ENCODE results near the gene RAB44.

RAB44 gene

GRCh38 chr6:36752187-36752885 lies 54.7 kb downstream of the RAB44 start:
- no peak for DNase-seq (ENCODE audit: low read depth, low spot score)

DNA sequence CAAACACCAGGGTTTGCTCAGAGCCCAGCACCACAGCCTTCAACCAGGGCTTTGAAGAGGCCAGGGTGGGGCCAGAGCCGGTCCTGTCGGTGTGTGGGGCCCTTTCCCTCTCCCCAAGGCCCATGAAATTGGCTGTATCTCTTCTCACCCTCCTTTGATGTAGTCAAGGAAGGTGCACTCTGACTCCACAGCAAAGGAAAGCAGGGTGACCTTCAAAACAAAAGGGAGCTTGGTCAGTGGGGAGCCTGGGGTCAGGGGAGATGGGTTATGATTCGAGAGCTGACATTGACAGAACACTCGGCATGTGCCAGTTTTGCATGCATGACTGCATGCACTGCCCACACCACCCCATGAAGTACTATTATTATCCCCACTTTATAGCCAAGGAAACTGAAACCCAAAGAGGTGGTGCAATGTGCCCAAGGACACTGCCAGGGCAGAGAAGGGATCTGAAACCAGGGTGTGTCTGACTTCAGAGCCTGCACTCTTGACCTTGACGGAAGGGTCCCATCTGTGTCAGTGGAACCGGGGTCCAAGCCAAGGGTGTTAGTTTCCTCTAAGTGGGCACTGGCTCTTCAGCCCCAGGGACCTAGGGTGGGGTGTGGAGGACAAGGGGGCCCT lies 55.4 kb downstream of the RAB44 start:
- no peak for DNase-seq (ENCODE audit: low read depth, low spot score)

DNA sequence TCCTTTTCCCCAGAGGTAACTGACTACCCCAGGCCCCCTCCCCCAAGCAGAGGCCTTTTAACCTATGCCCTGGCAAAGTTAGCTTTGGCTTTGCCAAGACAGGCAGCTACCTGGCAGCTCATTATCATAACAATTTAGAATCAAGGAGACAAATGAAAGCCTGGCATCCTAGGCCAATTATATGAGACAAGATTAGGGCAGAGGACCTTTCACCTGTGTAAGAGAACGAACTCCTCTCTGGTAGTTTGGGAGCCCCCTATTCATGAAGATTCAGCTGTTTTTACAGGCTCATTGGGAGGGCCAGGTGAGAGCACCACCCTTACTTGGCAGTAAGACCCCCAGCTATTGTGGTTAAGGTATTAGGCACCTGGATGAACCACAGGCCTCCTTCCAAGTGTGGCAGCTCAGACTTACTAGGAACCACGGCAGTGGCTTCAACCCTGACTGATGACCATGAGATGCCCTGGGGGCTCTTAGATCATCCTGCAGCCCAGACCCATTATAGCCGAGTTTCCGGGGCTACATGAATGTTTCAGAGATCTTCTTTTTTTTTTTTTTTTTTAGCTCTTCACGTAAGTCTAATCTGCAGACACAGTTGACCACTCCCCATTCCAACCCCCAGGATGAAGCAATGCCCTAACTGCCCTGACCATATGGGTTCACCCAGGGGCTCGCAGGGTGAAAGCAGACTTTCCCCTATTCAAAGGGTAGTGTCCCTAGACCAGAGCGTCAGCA lies 56.2 kb downstream of the RAB44 start:
- no peak for DNase-seq (ENCODE audit: low read depth, low spot score)

DNA sequence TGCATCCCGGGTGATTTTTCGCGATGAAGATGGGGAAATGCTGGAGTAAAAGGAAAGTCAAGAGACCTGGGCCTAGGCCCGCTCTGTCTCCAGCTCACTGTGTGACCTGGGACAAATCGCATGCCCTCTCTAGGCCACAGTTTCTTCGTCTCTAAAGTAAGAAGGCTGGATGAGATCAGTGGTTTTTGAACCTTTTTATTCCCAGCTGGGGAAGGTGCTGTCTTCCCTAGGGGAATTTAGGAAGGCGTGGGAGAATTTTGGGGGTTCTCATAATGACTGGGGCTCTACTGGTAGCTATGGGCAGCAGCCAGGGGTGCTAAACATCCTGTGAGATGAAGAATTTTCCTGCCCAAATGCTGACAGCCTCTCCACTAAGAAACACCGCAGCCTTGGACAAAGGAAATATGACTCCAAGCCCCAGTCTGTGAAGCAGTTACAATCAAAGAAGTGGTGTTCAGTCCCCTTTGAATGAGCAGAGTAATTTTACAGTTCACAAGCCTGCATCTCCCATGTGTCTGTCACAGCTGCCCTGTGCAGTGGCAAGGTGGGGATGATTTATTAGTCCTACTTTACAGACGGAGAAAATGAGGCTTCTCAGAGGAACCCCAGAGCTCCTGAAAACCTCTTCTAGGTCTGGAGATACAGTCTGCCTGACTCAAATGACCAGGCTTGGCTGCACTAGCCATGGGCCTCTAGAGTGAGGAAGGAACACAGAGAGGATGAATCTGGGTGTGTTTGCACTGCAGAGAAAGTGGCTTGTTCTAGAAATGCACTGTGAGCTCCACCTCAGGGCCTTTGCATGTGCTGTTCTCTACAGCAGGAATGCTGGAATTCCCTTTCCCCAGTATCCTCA lies 57.2 kb downstream of the RAB44 start:
- DNase-seq (ENCODE audit: low read depth, low spot score) = no peak

DNA sequence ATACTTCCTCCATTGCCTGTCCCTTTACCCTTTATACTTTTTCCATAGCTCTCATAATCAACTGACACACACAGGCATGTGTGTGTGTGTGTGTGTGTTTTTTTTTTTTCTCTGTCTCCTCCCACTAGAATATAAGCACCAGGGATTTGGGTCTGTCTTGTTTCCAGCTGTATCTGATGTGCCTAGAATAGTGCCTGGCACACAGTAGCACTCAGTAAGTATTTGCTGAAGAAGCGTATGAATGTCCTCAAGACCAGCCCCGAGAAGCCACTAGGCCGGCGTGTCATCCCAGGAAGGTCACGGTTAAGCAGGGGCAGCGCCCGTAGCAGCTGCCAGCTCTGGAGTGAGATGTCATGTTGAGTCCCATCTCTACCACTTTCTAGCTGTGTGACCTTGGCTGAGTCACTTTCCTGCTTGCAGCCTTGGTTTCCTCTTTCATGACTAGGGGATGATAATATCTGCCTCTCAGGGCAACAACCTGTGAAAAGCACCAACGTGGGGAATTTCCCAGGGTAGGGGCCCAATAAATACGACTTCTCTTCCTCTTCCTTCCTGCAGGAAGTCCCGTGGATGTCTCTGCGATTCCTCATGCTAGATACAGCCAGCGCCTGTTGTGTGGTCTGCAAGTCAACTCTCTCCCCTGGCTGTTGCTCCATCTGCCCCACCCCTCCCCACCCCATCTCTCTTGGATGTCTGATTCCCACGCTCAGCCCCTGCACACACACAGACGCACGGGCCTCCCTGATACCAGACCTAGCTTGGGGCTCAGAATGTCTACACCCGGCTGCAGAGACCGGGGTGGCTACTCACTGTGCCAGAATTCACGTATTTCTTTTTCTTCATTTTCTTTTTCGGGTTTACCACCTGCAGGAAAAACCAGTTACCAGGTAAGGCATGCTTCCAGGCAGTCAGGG lies 58.1 kb downstream of the RAB44 start:
- DNase-seq (ENCODE audit: low read depth, low spot score) = peak; percentile 65

GRCh38 chr6:36756786-36757185 lies 59.2 kb downstream of the RAB44 start:
- no peak for DNase-seq (ENCODE audit: low read depth, low spot score)

- DNase-seq (ENCODE audit: low read depth, low spot score) = no peak
Measured at GRCh38 chr6:36757206-36757605, 59.6 kb downstream of the RAB44 start.

GRCh38 chr6:36757943-36758508 lies 60.4 kb downstream of the RAB44 start:
- DNase-seq (ENCODE audit: low read depth, low spot score) = no peak

GRCh38 chr6:36758516-36759147 lies 61.0 kb downstream of the RAB44 start:
- no peak for DNase-seq (ENCODE audit: low read depth, low spot score)

DNA sequence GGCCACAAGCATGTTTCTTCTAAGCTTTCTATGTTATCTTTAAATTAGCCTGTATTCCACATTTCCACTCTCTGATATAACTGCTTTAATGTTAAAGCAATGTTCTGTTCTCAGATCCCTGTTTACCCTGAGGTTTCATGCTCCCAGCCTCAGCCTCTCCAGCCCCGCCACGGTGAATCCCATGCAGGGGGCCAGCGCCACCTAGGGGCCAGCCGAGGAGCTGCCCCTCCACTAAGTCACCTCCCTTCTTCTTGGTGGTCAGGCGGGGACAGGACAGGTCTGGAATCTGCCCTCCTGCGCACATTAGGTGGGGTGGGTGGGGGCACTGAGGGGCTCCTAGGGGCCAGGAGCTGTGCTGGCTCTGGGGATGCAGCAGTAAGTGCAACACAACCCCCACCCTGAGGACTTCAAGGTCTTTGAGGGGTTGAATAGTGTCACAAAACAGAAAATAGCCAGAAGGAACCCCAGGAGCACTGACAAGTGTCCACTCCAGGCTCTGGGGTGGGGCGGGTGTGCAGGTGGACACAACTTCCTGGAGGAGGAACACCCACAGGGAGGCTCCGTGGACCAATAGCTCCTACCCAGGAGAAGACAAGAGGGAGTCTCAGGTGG lies 61.6 kb downstream of the RAB44 start:
- DNase-seq (ENCODE audit: low read depth, low spot score) = peak; percentile 62

DNA sequence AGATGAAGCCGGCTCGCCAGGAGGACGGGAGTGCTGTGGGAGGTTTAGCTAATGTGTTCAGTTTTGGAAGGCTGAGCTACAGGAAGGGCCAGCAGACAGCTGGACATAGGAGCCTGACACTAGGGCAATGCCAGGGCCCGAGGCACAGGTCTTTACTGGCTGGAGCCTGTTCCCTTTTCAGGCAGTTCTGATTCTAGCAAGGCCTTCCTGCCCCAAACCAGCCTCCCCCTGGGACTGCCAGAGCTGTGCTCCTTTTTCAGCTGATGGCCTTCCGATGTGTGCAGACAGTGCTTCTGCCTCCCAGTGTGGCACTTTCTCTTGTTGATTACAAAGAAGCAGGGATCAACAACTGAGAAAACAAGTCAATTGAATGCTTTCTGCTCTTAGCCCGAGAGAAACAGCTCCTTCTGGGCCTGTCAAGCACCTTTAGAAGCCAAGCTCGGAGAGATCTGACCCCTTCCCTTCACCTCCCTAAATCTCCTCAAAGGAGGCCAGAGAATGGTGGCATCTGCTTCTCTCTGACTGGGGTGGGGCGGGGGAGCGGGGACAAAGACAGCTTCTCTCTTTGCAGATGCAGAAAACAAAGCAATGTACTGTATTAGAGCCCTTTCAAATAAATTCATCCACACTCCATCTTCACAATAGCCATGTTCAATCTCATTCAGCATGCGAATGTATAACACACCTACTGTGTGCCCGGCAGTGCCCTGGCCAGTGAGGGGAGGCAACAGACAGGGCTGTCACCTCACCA lies 63.2 kb downstream of the RAB44 start:
- DNase-seq (ENCODE audit: low read depth, low spot score) = no peak

DNA sequence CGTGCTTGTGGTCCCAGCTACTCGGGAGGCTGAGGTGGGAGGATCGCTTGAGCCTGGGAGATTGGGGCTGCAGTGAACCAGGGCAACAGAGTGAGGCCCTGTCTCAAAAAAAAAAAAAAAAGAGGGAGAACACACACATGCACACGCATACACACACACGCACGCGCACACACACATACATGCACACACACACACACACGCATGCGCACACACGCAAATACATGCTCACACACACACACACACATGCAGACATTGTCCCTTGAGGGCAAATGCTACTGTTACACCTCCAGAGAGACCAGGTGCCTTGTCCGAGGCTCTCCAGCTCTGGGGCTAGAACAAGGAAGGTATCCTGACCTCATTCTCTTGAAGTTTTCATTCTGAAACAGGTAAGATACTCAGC lies 64.5 kb downstream of the RAB44 start:
- DNase-seq (ENCODE audit: low read depth, low spot score) = no peak

GRCh38 chr6:36765190-36765589 lies 67.6 kb downstream of the RAB44 start:
- no peak for DNase-seq (ENCODE audit: low read depth, low spot score)

DNA sequence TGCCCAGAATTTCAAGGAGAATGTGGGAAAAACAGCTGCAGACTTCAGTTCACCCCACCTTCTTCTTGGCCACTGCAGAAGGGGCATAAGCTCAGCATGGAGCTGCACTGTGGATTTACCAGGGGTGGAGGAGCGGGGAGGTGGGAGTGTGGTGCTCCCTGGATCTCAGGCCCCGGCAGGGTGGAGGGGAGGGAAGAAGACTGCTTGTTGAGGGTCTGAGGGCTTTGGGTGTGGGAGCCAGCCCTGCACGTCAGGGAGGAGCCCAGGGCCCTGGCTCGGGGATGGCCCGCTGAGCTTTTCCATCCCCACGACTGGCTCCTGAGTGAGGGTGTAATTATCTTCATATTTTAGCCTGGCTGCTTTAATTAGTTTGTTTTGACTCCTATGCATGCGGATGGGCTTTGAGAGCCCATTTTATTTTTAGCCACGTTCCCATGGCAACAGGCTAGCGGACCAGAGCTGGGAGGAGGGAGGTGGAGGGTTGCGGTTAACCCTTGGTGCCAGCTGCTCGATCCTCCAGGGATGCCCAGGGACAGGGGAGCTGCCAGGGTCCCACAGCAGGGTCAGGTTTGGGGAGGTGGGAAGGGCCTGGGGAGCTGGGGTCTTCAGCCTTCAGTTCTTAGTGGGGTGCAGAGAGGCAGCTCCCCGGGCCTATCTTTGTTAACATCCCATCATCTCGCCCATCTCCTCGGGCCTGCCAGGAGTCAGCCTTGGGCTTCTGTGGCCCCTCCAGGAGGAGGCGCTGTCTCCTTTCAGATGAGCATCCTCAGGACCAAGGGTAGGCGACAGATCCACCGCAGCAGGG lies 68.2 kb downstream of the RAB44 start:
- peak; percentile 60 for DNase-seq (ENCODE audit: low read depth, low spot score)

DNA sequence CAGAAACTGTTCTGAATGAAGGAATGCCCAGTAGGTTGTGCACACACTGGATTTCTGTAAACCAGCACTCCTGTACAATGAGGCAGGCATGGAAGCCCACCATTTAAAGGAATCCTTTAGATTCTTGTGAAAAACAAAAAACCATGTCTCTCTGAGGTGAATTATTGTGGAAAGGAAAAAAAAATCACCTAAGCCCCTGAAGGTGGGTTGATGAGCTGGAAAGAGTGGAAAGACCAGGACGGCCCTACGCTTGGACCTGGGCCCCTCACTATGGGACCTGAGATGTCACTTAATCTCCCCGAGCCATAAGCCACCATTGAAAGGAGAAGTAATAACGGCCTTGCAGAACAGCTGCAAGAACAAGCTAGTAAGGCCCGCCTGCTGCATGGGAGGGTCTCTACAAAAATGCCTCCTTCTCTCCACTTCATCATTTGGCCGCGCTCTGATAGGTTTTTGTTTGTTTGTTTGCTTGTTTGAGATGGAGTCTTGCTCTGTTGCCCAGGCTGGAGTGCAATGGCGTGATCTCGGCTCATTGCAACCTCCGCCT lies 68.8 kb downstream of the RAB44 start:
- DNase-seq (ENCODE audit: low read depth, low spot score) = no peak

DNA sequence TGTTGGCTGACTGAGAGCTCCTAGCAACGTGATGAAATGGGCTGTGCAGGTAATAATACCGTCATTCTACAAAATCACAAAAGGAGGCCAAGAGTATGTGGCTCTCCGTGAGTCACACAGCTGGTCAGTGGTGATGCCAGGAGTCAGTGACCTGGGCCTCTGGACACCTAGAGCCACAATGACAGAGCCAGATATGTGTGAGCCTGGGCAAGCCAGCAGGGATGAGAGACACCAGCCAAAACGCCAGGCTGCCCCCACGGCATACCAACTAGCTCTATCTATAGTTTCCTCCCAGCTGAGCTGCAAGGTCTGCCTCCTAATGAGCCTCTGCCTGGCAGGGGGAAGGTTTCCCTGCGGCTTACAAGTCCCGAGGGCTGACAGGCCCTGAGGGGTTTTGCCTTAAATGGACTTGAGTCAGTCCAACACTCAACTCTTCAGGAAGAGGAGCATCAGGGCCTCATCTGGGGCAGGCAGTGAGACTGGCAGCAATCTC lies 71.6 kb downstream of the RAB44 start:
- no peak for DNase-seq (ENCODE audit: low read depth, low spot score)

GRCh38 chr6:36769676-36770499 lies 72.3 kb downstream of the RAB44 start:
- no peak for DNase-seq (ENCODE audit: low read depth, low spot score)
